NCI-H2029 (cell line): ENCODE results near the gene PDLIM5.

Experiments
- DNase-seq: peaks from one replicate; lab custom pipeline; 2025; lab: John Stamatoyannopoulos, UW

Gene PDLIM5

GRCh38 chr4:94559351-94559806, 107.6 kb downstream of the PDLIM5 start:
- DNase-seq = no peak

DNA sequence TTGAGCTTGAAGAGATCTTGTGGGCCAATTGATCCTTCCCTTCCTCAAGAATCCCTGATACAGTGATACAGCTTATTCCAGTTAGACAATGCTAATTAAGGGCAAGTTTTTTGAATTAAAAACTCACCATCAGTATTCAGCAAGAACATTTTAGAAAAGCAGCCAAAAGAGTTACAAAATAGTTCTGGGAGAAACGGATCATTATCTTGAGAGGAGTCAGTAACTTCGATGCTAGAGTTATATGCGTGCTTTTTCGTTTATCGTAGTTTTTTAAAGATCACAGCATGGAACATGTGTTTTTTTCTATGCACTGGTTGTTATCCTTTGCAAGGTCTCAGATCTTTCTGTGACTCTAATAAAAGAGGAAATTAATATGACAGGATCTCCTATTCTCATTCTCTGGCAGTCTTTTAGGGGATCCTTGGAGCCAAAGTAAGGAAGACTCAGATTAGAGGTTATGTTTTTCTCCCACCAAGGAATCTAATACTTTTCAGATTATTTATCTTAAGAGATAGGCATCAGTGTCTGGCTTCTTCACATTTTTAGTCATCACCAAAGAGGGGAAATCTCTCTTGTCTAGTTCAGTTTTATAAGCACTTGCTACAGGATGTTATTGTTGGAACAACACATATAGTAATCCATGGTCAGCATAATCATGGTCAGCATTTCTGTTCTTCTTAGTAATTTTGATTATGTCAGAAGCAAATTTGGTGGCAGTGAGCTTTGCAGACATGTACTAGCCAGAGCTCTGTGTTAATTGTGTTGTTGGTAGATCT, 109.7 kb downstream of the PDLIM5 start:
- DNase-seq = no peak

DNA sequence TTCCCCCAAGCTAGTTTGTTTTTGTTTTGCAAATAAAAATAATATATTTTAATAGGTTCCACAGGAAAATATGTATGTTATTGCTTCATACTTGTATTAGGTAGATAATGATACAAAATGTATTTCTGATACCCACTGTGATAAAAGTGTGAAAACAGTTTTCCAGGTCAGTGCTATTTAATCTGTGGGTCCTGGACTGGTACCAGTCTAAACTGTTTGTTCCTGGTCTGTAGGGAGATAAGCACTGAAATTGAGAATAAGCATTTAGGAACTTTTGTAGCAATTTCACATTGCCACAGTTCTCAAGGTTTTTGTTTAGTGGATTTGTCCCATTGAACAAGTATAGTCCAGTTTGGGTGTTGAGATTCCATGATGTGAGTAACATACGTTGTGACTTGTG, 110.5 kb downstream of the PDLIM5 start:
- no peak for DNase-seq

GRCh38 chr4:94564252-94564651, 112.5 kb downstream of the PDLIM5 start:
- DNase-seq = no peak

GRCh38 chr4:94566420-94566819, 114.7 kb downstream of the PDLIM5 start:
- no peak for DNase-seq

DNA sequence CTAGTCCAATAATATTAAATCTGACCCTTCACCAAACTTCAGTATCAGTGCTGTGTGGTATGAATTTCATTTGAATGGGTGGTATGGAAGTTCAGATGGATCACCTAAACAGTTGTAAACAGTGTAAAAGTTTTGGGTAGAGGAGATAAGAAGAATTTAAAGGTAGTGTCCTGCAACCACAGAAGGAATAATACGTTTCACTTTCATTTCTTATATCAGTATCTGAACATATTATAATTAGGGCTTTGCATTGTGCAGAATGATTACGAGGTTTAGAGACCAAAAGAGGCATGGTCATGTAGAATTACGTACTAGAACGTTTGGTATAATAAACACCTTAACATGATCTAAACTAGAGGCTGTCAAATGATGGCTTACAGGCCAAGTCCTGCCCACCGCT, 116.1 kb downstream of the PDLIM5 start:
- no peak for DNase-seq

DNA sequence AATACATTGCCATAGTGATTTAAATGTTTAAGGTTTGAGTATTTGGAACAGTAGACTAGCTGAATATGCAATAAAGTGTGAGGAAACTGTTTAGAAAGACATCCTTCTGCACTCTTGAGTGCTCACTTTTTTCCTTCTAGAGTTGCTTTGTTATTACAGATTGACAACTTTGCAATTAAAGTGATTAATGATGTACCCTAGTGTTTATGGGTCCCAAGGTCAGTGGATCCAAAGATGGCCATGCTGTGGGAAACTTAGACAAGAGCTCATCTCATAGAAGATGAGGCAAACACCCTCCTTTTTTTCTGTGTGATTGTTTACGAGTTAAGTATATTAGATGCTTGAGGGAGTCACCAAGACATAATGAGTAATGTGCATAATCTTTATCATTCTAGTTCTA, 118.8 kb downstream of the PDLIM5 start:
- DNase-seq = no peak

GRCh38 chr4:94571298-94571697, 119.6 kb downstream of the PDLIM5 start:
- DNase-seq = no peak

DNA sequence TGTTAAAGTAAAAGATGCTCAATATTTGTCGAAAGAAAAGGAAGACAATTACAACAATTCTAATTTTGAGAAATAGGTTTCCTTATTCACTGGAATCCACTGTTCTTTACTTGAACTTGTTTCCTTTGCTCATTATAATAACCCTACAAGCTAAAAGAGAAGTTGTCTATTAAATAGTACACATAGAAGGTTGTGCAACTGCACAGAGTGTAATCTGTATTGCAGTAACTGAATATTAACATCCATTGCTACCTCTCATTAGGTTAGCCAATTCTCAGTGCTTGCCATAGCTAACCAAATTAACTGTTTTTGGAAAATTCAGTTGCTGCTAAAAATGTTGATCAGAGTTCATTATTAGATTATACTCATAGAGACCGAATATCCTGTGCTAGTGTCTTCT, 120.0 kb downstream of the PDLIM5 start:
- DNase-seq = no peak

- DNase-seq = no peak
Measured at GRCh38 chr4:94574050-94574449, 122.3 kb downstream of the PDLIM5 start.

GRCh38 chr4:94574616-94575015, 122.9 kb downstream of the PDLIM5 start:
- no peak for DNase-seq

GRCh38 chr4:94575652-94576051, 123.9 kb downstream of the PDLIM5 start:
- no peak for DNase-seq

DNA sequence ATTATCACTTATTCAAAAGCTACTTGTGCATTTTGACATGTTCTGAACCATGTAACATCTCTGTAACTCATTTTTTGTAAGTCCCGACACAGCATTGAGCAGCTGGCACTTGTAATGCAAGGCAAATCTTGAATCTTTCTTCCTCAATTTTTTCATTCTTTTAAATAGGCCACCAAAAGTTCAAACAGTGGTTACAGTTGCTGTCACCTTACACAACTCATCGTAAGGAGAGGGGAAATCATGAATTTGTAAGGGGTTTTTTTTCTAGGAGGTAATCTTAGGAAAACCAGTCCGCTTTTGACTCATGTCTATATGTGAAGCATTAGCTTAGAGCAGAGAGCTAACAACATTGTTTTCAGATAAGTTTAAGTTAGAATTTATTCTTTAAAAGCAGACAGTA, 124.5 kb downstream of the PDLIM5 start:
- no peak for DNase-seq

DNA sequence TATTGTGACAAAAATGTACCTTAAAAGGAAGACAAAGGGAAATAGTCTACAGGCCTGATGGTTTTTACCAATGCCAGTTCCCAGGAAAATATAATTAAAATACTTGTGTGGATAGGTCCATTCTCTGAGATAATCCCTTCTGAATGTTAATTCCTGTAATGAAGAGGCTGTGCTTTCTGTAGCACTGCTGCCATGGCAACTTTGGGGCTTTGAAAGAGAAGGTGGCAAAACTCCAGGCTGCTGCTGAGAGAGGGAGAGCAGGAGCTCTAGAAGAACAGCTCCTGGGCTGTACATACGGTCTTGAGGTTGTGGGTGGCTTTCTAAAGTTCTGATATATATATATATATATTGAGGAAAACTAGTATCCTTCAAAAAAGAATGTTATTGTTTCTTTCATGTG, 125.4 kb downstream of the PDLIM5 start:
- DNase-seq = peak; percentile 87

DNA sequence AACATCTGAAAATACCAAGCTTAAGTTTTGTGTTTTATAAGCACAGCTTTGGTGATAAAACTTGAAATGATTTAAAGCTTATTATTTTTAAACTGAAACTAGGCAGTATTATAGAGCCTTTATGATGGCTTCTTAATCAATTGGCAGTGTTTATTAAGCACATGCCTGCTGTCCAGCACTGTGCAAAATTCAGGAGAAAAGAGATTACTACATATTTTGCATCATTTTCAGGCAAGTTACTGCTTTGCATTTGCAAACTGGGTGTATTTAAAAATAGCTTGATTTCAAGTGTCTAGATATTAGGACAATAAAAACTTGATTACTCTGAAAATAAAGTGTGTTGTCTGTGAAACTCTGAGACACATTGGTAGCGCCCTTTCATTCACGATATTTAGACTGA, 126.5 kb downstream of the PDLIM5 start:
- no peak for DNase-seq

DNA sequence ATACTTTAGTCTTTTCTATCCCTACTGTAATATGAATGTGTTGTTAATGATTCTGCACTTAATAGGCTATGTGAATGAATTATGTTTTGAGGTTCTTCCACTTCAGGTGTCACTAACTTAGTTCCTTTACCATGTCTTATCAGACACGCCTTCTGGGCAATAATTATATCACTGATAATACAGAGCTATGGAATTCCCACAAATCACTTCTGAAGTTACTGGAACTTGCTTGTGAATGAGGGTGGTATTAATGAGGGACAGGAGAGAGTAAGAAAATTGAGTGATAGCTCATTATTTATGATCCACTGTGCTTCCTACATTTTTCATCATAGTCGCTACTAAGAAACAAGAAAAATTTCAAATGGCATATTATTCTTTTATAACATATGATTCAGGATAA, 130.0 kb downstream of the PDLIM5 start:
- no peak for DNase-seq

- no peak for DNase-seq
Measured at GRCh38 chr4:94582517-94582916, 130.8 kb downstream of the PDLIM5 start.

- no peak for DNase-seq
Measured at GRCh38 chr4:94583914-94584641, 132.3 kb downstream of the PDLIM5 start.

DNA sequence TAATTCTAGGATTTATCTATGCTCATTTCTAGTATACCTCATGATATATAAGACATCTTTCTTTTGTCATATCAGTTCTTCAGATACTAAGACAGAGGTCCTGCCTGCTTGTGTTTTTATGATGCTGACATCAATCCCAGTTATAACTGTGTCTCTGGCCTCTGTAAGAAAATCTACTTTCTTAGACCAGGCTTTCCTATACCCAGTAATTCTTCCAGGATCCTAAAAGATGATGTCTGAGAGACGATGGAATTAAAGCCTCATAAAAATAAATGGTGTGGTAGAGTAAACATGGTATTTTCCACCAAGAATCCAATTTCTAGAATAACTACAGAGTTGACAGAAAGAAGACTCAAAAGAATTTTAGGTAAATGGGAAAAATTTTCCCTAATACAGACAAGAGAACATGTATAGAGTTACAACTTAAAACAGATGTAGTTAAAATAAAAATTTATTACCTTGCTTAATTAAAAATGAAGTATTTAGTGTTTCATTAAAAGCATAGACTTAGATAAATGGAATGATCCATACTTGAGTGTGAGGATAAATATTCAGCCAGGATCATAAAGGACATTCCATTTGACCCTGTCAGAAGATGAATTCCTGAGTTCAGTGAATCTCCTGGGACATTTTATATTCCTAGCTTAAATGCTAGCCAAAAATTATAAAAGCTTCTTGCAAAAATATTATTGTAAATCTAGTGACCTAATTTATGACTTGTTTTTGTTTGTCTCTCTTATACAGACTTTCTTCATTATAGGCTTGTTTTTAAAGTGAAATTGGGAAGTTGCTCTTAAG, 137.4 kb downstream of the PDLIM5 start:
- DNase-seq = no peak

DNA sequence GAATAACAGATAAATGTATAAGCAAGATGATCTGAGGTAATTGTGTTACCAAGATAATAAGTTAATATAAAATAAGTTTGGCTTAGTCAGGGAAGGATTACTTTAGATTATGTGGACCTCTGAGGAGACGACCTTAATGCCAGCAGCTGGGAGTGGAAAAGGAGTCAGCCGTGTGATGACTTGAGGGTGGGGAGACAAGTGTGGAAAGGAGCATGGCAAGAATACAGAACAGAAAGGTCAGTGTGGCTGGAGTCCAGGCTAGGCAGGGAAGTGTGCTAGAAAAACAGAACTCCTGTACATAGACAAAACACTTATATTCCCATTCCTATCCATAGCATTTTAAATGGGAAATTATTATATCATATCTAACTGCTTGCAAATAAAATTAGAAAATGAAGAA, 138.8 kb downstream of the PDLIM5 start:
- DNase-seq = no peak

- DNase-seq = no peak
Measured at GRCh38 chr4:94591289-94591688, 139.5 kb downstream of the PDLIM5 start.

DNA sequence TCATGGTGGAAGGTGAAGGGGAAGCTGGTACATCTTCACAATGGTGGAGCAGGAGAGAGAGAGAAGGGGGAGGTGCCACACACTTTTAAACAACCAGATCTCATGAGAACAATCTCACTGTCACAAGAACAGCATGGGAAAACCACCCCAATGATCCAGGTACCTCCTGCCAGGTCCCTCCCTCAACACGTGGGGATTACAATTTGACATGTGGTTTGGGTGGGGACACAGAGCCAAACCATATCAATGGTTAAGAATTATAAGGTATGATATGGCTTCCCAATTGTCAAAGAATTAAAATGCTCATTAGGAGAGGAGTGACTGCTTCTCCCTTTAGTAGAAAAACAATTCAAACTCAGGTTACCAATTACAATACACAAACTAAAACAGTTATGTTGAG, 143.3 kb downstream of the PDLIM5 start:
- DNase-seq = no peak
